ENCODE measurements around the gene GASK1B. TPM values are rescaled to one million over a fixed set of nuclear protein-coding genes. Genes with fewer than 3 reads are reported as not detected.

Gene GASK1B
- total and polyA plus RNA-seq, 2 of the 13 experiments (the other 11 are each of a cell fraction or from before 2014, with no cell fraction given), result 29.1 to 40.4 TPM

- TF ChIP-seq AHDC1 (CRISPR knock-in tag; IDR thresholded peaks at IDR 0.05; ENCODE audit: borderline replicate concordance), result peak; percentile 66; the same call in 1 of the 2 replicates
- TF ChIP-seq U2AF1 (optimal IDR thresholded peaks at IDR 0.05; ENCODE audit: low read depth, low read length), result no peak
- peak; percentile 22; the same call in 1 of the 2 replicates for TF ChIP-seq HDAC2 (CRISPR knock-in tag; IDR thresholded peaks at IDR 0.05)
- TF ChIP-seq ZNF737 (CRISPR knock-in tag; IDR thresholded peaks at IDR 0.05; ENCODE audit: borderline replicate concordance), result no peak
- TF ChIP-seq HDAC6 (IDR thresholded peaks at IDR 0.05; ENCODE audit: low read depth, low read length), result no peak
- no peak for TF ChIP-seq KAT7 (CRISPR knock-in tag; IDR thresholded peaks at IDR 0.05; ENCODE audit: borderline replicate concordance)
- no peak for TF ChIP-seq MXD4 (CRISPR knock-in tag; IDR thresholded peaks at IDR 0.05)
- TF ChIP-seq, protein P1, sequence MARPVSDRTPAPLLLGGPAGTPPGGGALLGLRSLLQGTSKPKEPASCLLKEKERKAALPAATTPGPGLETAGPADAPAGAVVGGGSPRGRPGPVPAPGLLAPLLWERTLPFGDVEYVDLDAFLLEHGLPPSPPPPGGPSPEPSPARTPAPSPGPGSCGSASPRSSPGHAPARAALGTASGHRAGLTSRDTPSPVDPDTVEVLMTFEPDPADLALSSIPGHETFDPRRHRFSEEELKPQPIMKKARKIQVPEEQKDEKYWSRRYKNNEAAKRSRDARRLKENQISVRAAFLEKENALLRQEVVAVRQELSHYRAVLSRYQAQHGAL (CRISPR knock-in tag; IDR thresholded peaks at IDR 0.05; ENCODE audit: not compliant biosample characterization), result no peak
- no peak for TF ChIP-seq RFX3 (CRISPR knock-in tag; IDR thresholded peaks at IDR 0.05)
- TF ChIP-seq MTF2 (CRISPR knock-in tag; IDR thresholded peaks at IDR 0.05; ENCODE audit: borderline replicate concordance), result no peak
- TF ChIP-seq ZNF362 (CRISPR knock-in tag; IDR thresholded peaks at IDR 0.05; ENCODE audit: borderline replicate concordance), result no peak
- TF ChIP-seq ZFP36L1 (CRISPR knock-in tag; IDR thresholded peaks at IDR 0.05), result no peak
- no peak for TF ChIP-seq ZEB1 (IDR thresholded peaks at IDR 0.05; ENCODE audit: insufficient replicate concordance, low read depth)
- TF ChIP-seq ZSCAN20 (CRISPR knock-in tag; IDR thresholded peaks at IDR 0.05; ENCODE audit: borderline replicate concordance), result no peak
- TF ChIP-seq ZNF501 (CRISPR knock-in tag; IDR thresholded peaks at IDR 0.05), result peak; percentile 82
- TF ChIP-seq ZNF224 (CRISPR knock-in tag; IDR thresholded peaks at IDR 0.05), result no peak
- no peak for TF ChIP-seq RFXANK (CRISPR knock-in tag; IDR thresholded peaks at IDR 0.05)
- TF ChIP-seq PATZ1 (CRISPR knock-in tag; IDR thresholded peaks at IDR 0.05), result peak; percentile 87
- no peak for TF ChIP-seq JUNB (CRISPR knock-in tag; IDR thresholded peaks at IDR 0.05; ENCODE audit: borderline replicate concordance)
- TF ChIP-seq ZNF562 (CRISPR knock-in tag; IDR thresholded peaks at IDR 0.05; ENCODE audit: borderline replicate concordance), result no peak
Measured at GRCh38 chr4:158209825-158210807, 37.3 kb upstream of the GASK1B start, which contains the start of gene TMEM144 (continued).
